DOHH2 (cell line): ENCODE results near the gene KATNIP.

Source experiments
- CTCF ChIP-seq: fragments of 200-600 bp; sonication (generic); IDR thresholded peaks from one replicate; pipeline ENCODE4 v1.5.1; 2014; ENCODE audit warnings: antibody characterized with exemption, mild to moderate bottlenecking, low read depth, low read length; ENCODE audit not compliant: poor library complexity, severe bottlenecking
- EZH2phosphoT487 ChIP-seq: fragments of 200-600 bp; sonication (generic); IDR thresholded peaks from 2 replicates; pipeline ENCODE4 v1.6.1; 2017; ENCODE audit warnings: borderline replicate concordance, mild to moderate bottlenecking, antibody characterized with exemption, low read length, moderate library complexity, mixed read lengths

- TF ChIP-seq CTCF (no peak), EZH2phosphoT487 (no peak)
Measured at GRCh38 chr16:27585200-27585599, 35.3 kb downstream of the KATNIP start.
